CD4-positive, CD25-positive, alpha-beta regulatory T cell (primary cell): ENCODE measurements around the gene ROBO1. TPM values are rescaled to one million over a fixed set of nuclear protein-coding genes. Genes with fewer than 3 reads are reported as not detected.

ENCODE experiments used
- ATAC-seq, 2 donors: fragments of 150-1000 bp; cut with Tn5 transposase; one replicate each; pipeline ENCODE4 v1.10.0; 2021; ENCODE audit warnings: low read depth in 2 of 2, moderate number of reproducible peaks in 2 of 2, moderate library complexity in 1 of 2
- DNase-seq, 3 donors: peaks; one replicate each; pipeline versions ENCODE4 v3.0.0 to v3.0.0-alpha.2; 2012 to 2022; ENCODE audit warnings: mixed read lengths in 1 of 3
- H3K27ac ChIP-seq: one replicate; pipeline ENCODE4 v1.7.0; 2013; ENCODE audit warnings: mild to moderate bottlenecking, low read length; ENCODE audit not compliant: insufficient read depth, poor library complexity, severe bottlenecking
- H3K27me3 ChIP-seq: one replicate; pipeline ENCODE4 v1.7.0; 2013; ENCODE audit warnings: low read length; ENCODE audit not compliant: control insufficient read depth, insufficient read depth
- H3K36me3 ChIP-seq: one replicate; pipeline ENCODE4 v1.7.0; 2013; ENCODE audit warnings: mild to moderate bottlenecking, low read length, moderate library complexity; ENCODE audit not compliant: control insufficient read depth, insufficient read depth
- H3K4me1 ChIP-seq: 2 replicates; pipeline ENCODE4 v1.7.0; 2013; ENCODE audit warnings: mild to moderate bottlenecking, low read length; ENCODE audit not compliant: insufficient read depth, control insufficient read depth, poor library complexity, severe bottlenecking
- H3K4me3 ChIP-seq: one replicate; pipeline ENCODE4 v1.7.0; 2013; ENCODE audit warnings: low read depth, mild to moderate bottlenecking, low read length, moderate library complexity
- H3K9me3 ChIP-seq, 2 experiments: 1 replicate in 1 of 2; 2 replicates in 1 of 2; pipeline ENCODE4 v1.7.0; 2013; ENCODE audit warnings: low read length in 2 of 2, mild to moderate bottlenecking in 1 of 2, moderate library complexity in 1 of 2; ENCODE audit not compliant: control insufficient read depth in 2 of 2
- H3K27ac Mint-ChIP-seq, 3 donors: one replicate each; pipeline ENCODE4 v1.8.0; 2020 to 2022; ENCODE audit warnings: mild to moderate bottlenecking in 3 of 3, mixed read lengths in 3 of 3, moderate library complexity in 2 of 3
- H3K27me3 Mint-ChIP-seq: one replicate; pipeline ENCODE4 v1.8.0; 2022; ENCODE audit warnings: mild to moderate bottlenecking, mixed read lengths
- H3K36me3 Mint-ChIP-seq: one replicate; pipeline ENCODE4 v1.8.0; 2020; ENCODE audit warnings: mixed read lengths
- H3K4me1 Mint-ChIP-seq, 4 donors: one replicate each; pipeline ENCODE4 v1.8.0; 2020 to 2022; ENCODE audit warnings: mixed read lengths in 4 of 4, mild to moderate bottlenecking in 1 of 4
- H3K4me3 Mint-ChIP-seq, 4 donors: one replicate each; pipeline ENCODE4 v1.8.0; 2020 to 2022; ENCODE audit warnings: mild to moderate bottlenecking in 4 of 4, mixed read lengths in 4 of 4, moderate library complexity in 3 of 4
- H3K9me3 Mint-ChIP-seq, 7 donors: one replicate each; pipeline ENCODE4 v1.8.0; 2020 to 2022; ENCODE audit warnings: mixed read lengths in 7 of 7, mild to moderate bottlenecking in 3 of 7, moderate library complexity in 2 of 7
- polyA plus RNA-seq, 4 donors: library from polyadenylated mRNA; unstranded; fragments of 300-500 nt; fragmentation: Illumina TruSeq; gene quantifications; one replicate each; pipeline ENCODE4 v1.2.3, GENCODE V29; 2021
- total RNA-seq: library from RNA; stranded (reverse); gene quantifications from one replicate; pipeline ENCODE4 v1.2.3, GENCODE V29; 2022

Gene ROBO1
- total and polyA plus RNA-seq, 5 donors from 2014 or later: not detected

DNA sequence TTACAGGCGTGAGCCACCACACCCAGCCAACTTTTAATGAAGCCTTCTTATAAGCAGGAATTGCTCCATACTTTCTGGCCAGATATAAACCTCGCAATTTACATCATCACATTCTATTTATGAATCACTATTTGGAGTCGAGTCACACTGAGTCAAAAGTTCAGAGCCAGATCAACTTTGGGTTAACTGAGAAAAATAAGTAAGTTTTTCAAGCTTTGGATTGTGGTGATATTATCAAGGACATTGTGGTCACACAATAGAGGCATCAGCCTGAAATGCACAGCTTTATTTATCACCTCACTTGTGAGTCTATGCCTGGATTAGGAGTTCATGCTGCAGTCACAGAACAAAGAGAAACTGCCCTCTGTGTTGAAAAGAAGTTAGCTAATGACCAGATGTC is 1163.5 kb downstream of the ROBO1 start:
- H3K9me3 ChIP-seq: peaks cover 0 to 4% of the 10 kb centered on the region in 2 experiments
- no peaks in the 10 kb centered on the region for H3K27me3 ChIP-seq
- DNase-seq (no peak), ATAC-seq (no peak)
- H3K27ac ChIP-seq: no peak overlapping the region
- Mint-ChIP-seq H3K4me3 (no peak overlapping the region), H3K27ac (no peak overlapping the region), H3K9me3 (peaks cover 0 to 19% (median 11%) of the 10 kb centered on the region in 7 donors), H3K36me3 (no peaks in the 10 kb centered on the region), H3K27me3 (no peaks in the 10 kb centered on the region), H3K4me1 (no peaks in the 10 kb centered on the region)
- no peak overlapping the region for H3K4me3 ChIP-seq
- H3K4me1 ChIP-seq: no peaks in the 10 kb centered on the region
- no peaks in the 10 kb centered on the region for H3K36me3 ChIP-seq

DNA sequence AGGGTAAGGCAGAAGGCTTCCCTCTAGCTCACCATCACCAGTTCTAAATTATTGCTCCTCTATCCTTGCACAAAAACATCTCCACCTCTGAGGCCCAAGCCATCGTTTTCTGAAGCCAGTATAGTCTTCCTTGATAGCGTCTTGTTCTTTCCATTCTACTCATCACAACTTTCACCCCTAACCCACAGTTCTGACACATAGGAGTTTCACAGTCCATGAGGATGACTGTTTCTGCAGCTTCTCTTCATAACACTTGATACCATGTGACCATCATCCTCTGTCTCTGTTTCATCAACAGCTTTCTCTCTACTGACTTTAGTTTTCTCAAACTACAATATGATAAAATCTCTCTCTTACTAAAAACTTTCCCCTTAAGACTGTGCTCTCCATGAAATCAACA is 1166.5 kb downstream of the ROBO1 start:
- Mint-ChIP-seq H3K36me3 (no peaks in the 10 kb centered on the region), H3K9me3 (peaks cover 0 to 20% (median 4%) of the 10 kb centered on the region in 7 donors), H3K27me3 (no peaks in the 10 kb centered on the region), H3K4me3 (no peak overlapping the region), H3K27ac (no peak overlapping the region), H3K4me1 (no peaks in the 10 kb centered on the region)
- H3K36me3 ChIP-seq: no peaks in the 10 kb centered on the region
- H3K4me3 ChIP-seq: no peak overlapping the region
- H3K9me3 ChIP-seq: no peaks in the 10 kb centered on the region
- DNase-seq: no peak
- no peaks in the 10 kb centered on the region for H3K4me1 ChIP-seq
- no peak overlapping the region for H3K27ac ChIP-seq
- no peaks in the 10 kb centered on the region for H3K27me3 ChIP-seq
- no peak for ATAC-seq

DNA sequence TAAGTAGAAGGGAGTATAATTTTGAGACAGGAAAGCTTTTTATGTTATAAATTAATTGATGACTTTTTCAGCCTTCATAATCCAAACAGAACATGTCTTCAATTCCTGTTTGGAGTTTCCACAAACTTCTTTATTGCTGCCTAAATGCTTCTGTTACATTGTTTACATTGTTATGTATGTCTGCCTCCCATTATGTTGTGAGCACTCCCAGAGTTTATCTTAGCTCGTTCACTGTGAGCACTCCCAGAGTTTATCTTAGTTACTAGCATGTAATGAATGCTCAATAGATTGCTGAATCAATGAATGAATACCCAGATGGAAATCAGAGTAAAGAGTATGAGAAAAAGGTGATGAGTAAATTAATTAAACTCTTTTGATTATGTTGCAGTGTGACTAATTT is 1178.0 kb downstream of the ROBO1 start:
- Mint-ChIP-seq H3K4me1 (no peaks in the 10 kb centered on the region), H3K27me3 (no peaks in the 10 kb centered on the region), H3K27ac (no peak overlapping the region), H3K4me3 (no peak overlapping the region), H3K9me3 (peaks cover 4 to 25% (median 9%) of the 10 kb centered on the region in 7 donors), H3K36me3 (no peaks in the 10 kb centered on the region)
- Histone ChIP-seq H3K9me3 (peaks cover 0 to 12% of the 10 kb centered on the region in 2 experiments), H3K4me3 (no peak overlapping the region), H3K36me3 (no peaks in the 10 kb centered on the region), H3K27me3 (no peaks in the 10 kb centered on the region), H3K27ac (no peak overlapping the region), H3K4me1 (no peaks in the 10 kb centered on the region)
- DNase-seq (no peak), ATAC-seq (no peak)

DNA sequence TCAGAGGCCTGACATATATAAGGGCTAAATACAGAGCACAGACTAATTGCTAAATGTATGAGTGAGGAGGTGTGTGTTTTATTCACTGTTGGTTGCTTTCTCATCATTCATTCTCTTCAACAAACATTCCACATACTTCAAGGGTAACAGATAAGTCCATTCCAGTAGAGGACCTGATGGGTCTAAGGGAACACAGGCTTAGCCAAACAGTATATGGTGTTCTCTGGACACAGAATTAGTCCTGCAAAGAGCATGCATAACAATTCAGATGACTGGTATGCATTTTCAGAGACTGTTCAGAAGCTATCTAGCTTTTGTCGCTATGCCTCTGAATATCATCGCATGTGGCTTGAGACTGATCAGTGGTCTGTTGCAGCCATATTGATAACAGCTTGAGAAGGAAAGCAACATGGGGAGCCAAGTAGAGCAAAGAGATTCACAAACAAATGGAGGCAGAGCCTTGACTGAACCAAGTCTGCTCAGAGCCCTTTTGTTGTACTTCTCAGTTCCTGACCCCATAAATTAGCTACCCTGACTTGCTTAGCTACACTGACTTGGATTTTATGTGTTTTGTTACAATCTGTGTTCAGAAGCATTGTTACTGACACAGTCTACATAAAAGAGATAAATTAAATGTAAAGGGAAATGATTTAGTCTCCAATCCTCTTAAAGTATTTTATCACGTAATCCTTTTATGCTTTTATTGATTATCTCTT is 1178.7 kb downstream of the ROBO1 start:
- Mint-ChIP-seq H3K4me1 (no peaks in the 10 kb centered on the region), H3K4me3 (no peak overlapping the region), H3K27ac (no peak overlapping the region), H3K27me3 (no peaks in the 10 kb centered on the region), H3K9me3 (peaks cover 4 to 23% (median 11%) of the 10 kb centered on the region in 7 donors), H3K36me3 (no peaks in the 10 kb centered on the region)
- Histone ChIP-seq H3K27me3 (no peaks in the 10 kb centered on the region), H3K27ac (no peak overlapping the region), H3K36me3 (no peaks in the 10 kb centered on the region), H3K9me3 (peaks cover 0 to 8% of the 10 kb centered on the region in 2 experiments), H3K4me3 (no peak overlapping the region), H3K4me1 (no peaks in the 10 kb centered on the region)
- ATAC-seq (no peak), DNase-seq (no peak)

DNA sequence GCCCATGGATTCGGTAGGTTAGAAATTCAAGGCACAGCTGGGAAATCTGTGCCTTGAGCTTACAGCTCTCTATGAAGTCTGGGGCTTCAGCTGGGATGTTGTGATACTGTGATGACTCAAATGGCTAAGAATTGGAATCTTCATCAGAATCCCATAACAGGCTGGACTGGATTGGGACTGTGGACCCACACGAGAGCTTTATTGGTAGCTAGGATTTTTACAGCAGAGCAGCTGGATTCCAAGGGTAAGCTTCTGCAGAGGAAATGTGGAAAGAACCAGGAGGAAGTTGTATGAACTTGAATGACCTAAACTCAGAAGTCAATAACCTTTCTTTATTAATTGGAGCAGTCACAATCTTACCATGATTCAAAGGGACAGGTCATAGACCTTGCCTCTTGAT is 1187.1 kb downstream of the ROBO1 start:
- no peak overlapping the region for H3K27ac ChIP-seq
- H3K27me3 ChIP-seq: no peaks in the 10 kb centered on the region
- H3K27ac Mint-ChIP-seq: no peak overlapping the region
- H3K36me3 Mint-ChIP-seq: no peaks in the 10 kb centered on the region
- no peaks in the 10 kb centered on the region for H3K27me3 Mint-ChIP-seq
- H3K9me3 ChIP-seq: no peaks in the 10 kb centered on the region
- no peaks in the 10 kb centered on the region for H3K4me1 ChIP-seq
- ATAC-seq: no peak
- no peak overlapping the region for H3K4me3 ChIP-seq
- DNase-seq: no peak
- no peaks in the 10 kb centered on the region for H3K4me1 Mint-ChIP-seq
- H3K4me3 Mint-ChIP-seq: no peak overlapping the region
- peaks cover 0 to 16% (median 9%) of the 10 kb centered on the region in 7 donors for H3K9me3 Mint-ChIP-seq
- no peaks in the 10 kb centered on the region for H3K36me3 ChIP-seq

DNA sequence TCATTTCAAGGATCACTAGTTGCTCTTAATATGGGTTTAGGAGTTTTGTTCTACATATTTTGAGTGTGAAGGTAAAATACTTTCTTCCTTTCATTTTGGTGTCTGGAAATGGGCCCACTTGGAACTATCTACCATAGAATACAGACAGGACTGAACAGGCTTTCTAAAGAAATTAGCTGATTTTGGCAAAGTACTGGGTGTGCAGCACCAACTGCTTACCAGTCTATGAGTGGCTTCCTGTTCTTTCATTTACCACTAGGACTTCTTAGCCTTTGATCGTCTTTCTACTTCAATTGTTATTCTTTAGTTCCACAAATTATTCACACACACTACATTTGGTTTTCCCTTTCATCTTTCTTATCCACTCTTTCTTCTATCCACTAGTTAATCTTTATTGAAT is 1196.3 kb downstream of the ROBO1 start:
- Histone ChIP-seq H3K4me3 (no peak overlapping the region), H3K27ac (no peak overlapping the region), H3K4me1 (no peaks in the 10 kb centered on the region), H3K27me3 (no peaks in the 10 kb centered on the region), H3K9me3 (peaks cover 0 to 3% of the 10 kb centered on the region in 2 experiments), H3K36me3 (no peaks in the 10 kb centered on the region)
- no peaks in the 10 kb centered on the region for H3K27me3 Mint-ChIP-seq
- ATAC-seq (no peak), DNase-seq (no peak)
- H3K4me1 Mint-ChIP-seq: no peaks in the 10 kb centered on the region
- H3K9me3 Mint-ChIP-seq: peaks cover 2 to 20% (median 7%) of the 10 kb centered on the region in 7 donors
- no peaks in the 10 kb centered on the region for H3K36me3 Mint-ChIP-seq
- no peak overlapping the region for H3K27ac Mint-ChIP-seq
- no peak overlapping the region for H3K4me3 Mint-ChIP-seq

DNA sequence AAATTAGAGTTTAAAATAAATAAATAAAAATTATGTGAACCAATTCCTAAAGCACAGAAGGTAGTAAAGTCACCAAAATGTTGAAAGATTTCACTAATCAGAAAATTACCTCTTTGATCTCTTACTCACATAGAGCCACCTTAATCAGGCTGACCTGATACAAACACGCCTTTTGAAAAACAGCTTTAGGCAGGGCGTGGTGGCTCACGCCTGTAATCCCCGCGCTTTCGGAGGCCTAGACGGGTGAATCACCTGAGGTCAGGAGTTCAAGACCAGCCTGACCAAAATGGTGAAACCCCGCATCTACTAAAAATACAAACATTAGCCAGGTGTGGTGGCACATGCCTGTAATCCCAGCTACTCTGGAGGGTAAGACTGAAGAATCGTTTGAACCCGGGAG is 1197.3 kb downstream of the ROBO1 start:
- DNase-seq: no peak
- Mint-ChIP-seq H3K4me3 (no peak overlapping the region), H3K27me3 (no peaks in the 10 kb centered on the region), H3K27ac (no peak overlapping the region), H3K9me3 (peaks cover 0 to 18% (median 7%) of the 10 kb centered on the region in 7 donors), H3K4me1 (no peaks in the 10 kb centered on the region), H3K36me3 (no peaks in the 10 kb centered on the region)
- ATAC-seq: no peak
- no peak overlapping the region for H3K4me3 ChIP-seq
- no peaks in the 10 kb centered on the region for H3K27me3 ChIP-seq
- no peaks in the 10 kb centered on the region for H3K36me3 ChIP-seq
- H3K4me1 ChIP-seq: no peaks in the 10 kb centered on the region
- H3K9me3 ChIP-seq: peaks cover 0 to 3% of the 10 kb centered on the region in 2 experiments
- H3K27ac ChIP-seq: no peak overlapping the region

DNA sequence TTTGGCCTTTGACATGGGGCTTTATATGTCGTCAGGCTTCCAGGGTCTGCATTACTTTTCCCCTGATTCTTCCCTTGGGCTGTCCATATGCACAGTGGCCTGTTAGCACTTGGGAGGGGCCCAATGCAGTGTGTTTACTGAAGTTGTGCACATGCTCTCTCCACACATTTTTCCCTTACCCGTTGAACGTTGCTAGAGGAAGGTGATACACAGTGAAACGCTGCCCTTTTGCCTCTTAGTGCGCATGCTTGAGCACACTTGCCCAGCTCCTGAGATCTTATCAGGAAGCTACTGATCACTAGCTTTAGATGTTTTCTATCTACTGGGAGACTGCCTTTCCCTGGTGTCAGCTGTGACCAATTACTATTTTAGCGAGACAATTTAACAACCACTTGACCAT is 1198.0 kb downstream of the ROBO1 start:
- no peaks in the 10 kb centered on the region for H3K27me3 Mint-ChIP-seq
- H3K27ac Mint-ChIP-seq: no peak overlapping the region

More for the DNA sequence above, 1198.0 kb downstream of the ROBO1 start:
- H3K36me3 ChIP-seq: no peaks in the 10 kb centered on the region
- H3K27ac ChIP-seq: no peak overlapping the region
- DNase-seq (no peak), ATAC-seq (no peak)
- Mint-ChIP-seq H3K4me3 (no peak overlapping the region), H3K4me1 (no peaks in the 10 kb centered on the region), H3K9me3 (peaks cover 0 to 20% (median 9%) of the 10 kb centered on the region in 7 donors), H3K36me3 (no peaks in the 10 kb centered on the region)
- no peak overlapping the region for H3K4me3 ChIP-seq
- H3K9me3 ChIP-seq: peaks cover 0 to 3% of the 10 kb centered on the region in 2 experiments
- H3K4me1 ChIP-seq: no peaks in the 10 kb centered on the region
- H3K27me3 ChIP-seq: no peaks in the 10 kb centered on the region
